Measurements from ENCODE around the gene CACNA1I. TPM values are rescaled to one million over a fixed set of nuclear protein-coding genes. Genes with fewer than 3 reads are reported as not detected.

The CACNA1I gene
- total RNA-seq, 1 experiment from 2014 or later: 2.1 TPM

DNA sequence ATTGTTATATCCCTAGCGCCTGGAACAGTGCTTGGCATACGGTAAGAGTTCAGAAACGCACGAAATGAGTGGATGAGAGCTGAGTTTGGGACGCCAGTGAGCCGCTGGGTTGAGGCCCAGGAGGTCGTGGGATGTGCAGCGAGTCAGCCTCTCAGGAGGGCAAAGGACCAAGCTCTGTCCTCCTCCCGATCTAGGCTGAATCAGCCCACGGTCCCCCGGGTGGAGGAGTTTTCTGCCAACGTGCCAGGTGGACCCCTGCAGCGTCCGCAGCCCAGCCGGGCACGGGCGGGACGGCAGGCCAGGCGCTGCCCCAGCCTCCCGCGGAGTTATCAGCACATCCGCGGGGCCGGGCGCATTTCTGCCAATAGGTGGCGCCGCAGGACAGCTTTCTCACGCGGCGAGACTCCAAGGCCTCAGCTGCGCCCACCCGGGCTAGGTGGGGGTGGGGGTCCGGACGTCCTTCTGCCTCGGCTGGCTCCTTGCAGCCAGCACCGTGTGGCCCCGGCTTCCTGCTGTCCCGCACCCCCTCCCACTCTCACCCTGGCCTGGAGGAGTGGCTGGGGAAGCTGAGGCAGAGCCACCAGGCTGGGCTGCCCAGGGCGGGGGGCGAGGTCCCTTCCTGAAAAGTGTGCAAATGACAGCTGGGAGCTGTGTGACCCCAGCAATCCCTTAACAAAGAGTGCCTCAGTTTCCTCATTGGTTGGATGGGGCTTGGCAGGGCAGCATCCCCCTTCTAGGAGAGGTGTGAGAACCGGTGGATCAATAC lies 35.8 kb upstream of the CACNA1I start (continued):
- TF ChIP-seq, protein P1, sequence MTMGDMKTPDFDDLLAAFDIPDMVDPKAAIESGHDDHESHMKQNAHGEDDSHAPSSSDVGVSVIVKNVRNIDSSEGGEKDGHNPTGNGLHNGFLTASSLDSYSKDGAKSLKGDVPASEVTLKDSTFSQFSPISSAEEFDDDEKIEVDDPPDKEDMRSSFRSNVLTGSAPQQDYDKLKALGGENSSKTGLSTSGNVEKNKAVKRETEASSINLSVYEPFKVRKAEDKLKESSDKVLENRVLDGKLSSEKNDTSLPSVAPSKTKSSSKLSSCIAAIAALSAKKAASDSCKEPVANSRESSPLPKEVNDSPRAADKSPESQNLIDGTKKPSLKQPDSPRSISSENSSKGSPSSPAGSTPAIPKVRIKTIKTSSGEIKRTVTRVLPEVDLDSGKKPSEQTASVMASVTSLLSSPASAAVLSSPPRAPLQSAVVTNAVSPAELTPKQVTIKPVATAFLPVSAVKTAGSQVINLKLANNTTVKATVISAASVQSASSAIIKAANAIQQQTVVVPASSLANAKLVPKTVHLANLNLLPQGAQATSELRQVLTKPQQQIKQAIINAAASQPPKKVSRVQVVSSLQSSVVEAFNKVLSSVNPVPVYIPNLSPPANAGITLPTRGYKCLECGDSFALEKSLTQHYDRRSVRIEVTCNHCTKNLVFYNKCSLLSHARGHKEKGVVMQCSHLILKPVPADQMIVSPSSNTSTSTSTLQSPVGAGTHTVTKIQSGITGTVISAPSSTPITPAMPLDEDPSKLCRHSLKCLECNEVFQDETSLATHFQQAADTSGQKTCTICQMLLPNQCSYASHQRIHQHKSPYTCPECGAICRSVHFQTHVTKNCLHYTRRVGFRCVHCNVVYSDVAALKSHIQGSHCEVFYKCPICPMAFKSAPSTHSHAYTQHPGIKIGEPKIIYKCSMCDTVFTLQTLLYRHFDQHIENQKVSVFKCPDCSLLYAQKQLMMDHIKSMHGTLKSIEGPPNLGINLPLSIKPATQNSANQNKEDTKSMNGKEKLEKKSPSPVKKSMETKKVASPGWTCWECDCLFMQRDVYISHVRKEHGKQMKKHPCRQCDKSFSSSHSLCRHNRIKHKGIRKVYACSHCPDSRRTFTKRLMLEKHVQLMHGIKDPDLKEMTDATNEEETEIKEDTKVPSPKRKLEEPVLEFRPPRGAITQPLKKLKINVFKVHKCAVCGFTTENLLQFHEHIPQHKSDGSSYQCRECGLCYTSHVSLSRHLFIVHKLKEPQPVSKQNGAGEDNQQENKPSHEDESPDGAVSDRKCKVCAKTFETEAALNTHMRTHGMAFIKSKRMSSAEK (CRISPR knock-in tag; IDR thresholded peaks at IDR 0.05; ENCODE audit: borderline replicate concordance): no peak
- TF ChIP-seq, protein P2, sequence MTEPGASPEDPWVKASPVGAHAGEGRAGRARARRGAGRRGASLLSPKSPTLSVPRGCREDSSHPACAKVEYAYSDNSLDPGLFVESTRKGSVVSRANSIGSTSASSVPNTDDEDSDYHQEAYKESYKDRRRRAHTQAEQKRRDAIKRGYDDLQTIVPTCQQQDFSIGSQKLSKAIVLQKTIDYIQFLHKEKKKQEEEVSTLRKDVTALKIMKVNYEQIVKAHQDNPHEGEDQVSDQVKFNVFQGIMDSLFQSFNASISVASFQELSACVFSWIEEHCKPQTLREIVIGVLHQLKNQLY (CRISPR knock-in tag; IDR thresholded peaks at IDR 0.05): no peak
- TF ChIP-seq, protein P3, sequence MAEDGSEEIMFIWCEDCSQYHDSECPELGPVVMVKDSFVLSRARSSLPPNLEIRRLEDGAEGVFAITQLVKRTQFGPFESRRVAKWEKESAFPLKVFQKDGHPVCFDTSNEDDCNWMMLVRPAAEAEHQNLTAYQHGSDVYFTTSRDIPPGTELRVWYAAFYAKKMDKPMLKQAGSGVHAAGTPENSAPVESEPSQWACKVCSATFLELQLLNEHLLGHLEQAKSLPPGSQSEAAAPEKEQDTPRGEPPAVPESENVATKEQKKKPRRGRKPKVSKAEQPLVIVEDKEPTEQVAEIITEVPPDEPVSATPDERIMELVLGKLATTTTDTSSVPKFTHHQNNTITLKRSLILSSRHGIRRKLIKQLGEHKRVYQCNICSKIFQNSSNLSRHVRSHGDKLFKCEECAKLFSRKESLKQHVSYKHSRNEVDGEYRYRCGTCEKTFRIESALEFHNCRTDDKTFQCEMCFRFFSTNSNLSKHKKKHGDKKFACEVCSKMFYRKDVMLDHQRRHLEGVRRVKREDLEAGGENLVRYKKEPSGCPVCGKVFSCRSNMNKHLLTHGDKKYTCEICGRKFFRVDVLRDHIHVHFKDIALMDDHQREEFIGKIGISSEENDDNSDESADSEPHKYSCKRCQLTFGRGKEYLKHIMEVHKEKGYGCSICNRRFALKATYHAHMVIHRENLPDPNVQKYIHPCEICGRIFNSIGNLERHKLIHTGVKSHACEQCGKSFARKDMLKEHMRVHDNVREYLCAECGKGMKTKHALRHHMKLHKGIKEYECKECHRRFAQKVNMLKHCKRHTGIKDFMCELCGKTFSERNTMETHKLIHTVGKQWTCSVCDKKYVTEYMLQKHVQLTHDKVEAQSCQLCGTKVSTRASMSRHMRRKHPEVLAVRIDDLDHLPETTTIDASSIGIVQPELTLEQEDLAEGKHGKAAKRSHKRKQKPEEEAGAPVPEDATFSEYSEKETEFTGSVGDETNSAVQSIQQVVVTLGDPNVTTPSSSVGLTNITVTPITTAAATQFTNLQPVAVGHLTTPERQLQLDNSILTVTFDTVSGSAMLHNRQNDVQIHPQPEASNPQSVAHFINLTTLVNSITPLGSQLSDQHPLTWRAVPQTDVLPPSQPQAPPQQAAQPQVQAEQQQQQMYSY (CRISPR knock-in tag; IDR thresholded peaks at IDR 0.05): no peak
- TF ChIP-seq, protein P4, sequence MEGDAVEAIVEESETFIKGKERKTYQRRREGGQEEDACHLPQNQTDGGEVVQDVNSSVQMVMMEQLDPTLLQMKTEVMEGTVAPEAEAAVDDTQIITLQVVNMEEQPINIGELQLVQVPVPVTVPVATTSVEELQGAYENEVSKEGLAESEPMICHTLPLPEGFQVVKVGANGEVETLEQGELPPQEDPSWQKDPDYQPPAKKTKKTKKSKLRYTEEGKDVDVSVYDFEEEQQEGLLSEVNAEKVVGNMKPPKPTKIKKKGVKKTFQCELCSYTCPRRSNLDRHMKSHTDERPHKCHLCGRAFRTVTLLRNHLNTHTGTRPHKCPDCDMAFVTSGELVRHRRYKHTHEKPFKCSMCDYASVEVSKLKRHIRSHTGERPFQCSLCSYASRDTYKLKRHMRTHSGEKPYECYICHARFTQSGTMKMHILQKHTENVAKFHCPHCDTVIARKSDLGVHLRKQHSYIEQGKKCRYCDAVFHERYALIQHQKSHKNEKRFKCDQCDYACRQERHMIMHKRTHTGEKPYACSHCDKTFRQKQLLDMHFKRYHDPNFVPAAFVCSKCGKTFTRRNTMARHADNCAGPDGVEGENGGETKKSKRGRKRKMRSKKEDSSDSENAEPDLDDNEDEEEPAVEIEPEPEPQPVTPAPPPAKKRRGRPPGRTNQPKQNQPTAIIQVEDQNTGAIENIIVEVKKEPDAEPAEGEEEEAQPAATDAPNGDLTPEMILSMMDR (IDR thresholded peaks at IDR 0.05): peak; percentile 94
- TF ChIP-seq GTF2I (CRISPR knock-in tag; conservative IDR thresholded peaks at IDR 0.05) (no peak), ZNF423 (CRISPR knock-in tag; IDR thresholded peaks at IDR 0.05) (peak; percentile 60), SOX15 (CRISPR knock-in tag; IDR thresholded peaks at IDR 0.05) (no peak), PRRX2 (CRISPR knock-in tag; IDR thresholded peaks at IDR 0.05) (no peak), NR2C2 (CRISPR knock-in tag; IDR thresholded peaks at IDR 0.05) (no peak; the same call in 1 of the 2 replicates), SP1 (CRISPR knock-in tag; conservative IDR thresholded peaks at IDR 0.05) (peak; percentile 80), NFYB (CRISPR knock-in tag; conservative IDR thresholded peaks at IDR 0.05; ENCODE audit: low read depth) (no peak)
- TF ChIP-seq, protein P5, sequence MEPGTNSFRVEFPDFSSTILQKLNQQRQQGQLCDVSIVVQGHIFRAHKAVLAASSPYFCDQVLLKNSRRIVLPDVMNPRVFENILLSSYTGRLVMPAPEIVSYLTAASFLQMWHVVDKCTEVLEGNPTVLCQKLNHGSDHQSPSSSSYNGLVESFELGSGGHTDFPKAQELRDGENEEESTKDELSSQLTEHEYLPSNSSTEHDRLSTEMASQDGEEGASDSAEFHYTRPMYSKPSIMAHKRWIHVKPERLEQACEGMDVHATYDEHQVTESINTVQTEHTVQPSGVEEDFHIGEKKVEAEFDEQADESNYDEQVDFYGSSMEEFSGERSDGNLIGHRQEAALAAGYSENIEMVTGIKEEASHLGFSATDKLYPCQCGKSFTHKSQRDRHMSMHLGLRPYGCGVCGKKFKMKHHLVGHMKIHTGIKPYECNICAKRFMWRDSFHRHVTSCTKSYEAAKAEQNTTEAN (CRISPR knock-in tag; IDR thresholded peaks at IDR 0.05): peak; percentile 75; the same call in 1 of the 2 replicates
- TF ChIP-seq, protein P6, sequence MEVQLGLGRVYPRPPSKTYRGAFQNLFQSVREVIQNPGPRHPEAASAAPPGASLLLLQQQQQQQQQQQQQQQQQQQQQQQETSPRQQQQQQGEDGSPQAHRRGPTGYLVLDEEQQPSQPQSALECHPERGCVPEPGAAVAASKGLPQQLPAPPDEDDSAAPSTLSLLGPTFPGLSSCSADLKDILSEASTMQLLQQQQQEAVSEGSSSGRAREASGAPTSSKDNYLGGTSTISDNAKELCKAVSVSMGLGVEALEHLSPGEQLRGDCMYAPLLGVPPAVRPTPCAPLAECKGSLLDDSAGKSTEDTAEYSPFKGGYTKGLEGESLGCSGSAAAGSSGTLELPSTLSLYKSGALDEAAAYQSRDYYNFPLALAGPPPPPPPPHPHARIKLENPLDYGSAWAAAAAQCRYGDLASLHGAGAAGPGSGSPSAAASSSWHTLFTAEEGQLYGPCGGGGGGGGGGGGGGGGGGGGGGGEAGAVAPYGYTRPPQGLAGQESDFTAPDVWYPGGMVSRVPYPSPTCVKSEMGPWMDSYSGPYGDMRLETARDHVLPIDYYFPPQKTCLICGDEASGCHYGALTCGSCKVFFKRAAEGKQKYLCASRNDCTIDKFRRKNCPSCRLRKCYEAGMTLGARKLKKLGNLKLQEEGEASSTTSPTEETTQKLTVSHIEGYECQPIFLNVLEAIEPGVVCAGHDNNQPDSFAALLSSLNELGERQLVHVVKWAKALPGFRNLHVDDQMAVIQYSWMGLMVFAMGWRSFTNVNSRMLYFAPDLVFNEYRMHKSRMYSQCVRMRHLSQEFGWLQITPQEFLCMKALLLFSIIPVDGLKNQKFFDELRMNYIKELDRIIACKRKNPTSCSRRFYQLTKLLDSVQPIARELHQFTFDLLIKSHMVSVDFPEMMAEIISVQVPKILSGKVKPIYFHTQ (CRISPR knock-in tag; IDR thresholded peaks at IDR 0.05): no peak
